Psoas muscle (tissue), 8 donors: Measurements from ENCODE around the gene SYT14. TPM values are rescaled to one million over a fixed set of nuclear protein-coding genes. Genes with fewer than 3 reads are reported as not detected.

Source experiments
- ATAC-seq, 4 donors: fragments of 200-7000 bp; cut with Tn5 transposase; one replicate each; pipeline ENCODE4 v1.9.1; 2020; ENCODE audit warnings: moderate library complexity in 3 of 4, mild to moderate bottlenecking in 2 of 4
- DNase-seq, 2 donors: peaks; one replicate each; pipeline ENCODE4 v3.0.0-alpha.2; 2020
- H3K27ac ChIP-seq: fragments of 200-600 bp; one replicate; pipeline ENCODE4 v1.8.0; 2022
- H3K27me3 ChIP-seq, 3 donors: fragments of 200-600 bp in 1 of 3; one replicate each; pipeline versions ENCODE4 v1.6.1 to v1.8.0; 2013 to 2022; ENCODE audit warnings: low read length in 2 of 3, mild to moderate bottlenecking in 2 of 3, moderate library complexity in 1 of 3; ENCODE audit not compliant: insufficient read depth in 3 of 3
- H3K36me3 ChIP-seq, 2 donors: fragments of 200-600 bp in 1 of 2; one replicate each; pipeline versions ENCODE4 v1.6.1 to v1.8.0; 2013 to 2022; ENCODE audit warnings: low read depth in 1 of 2, mild to moderate bottlenecking in 1 of 2, moderate library complexity in 1 of 2; ENCODE audit not compliant: insufficient read depth in 1 of 2
- H3K4me1 ChIP-seq: fragments of 200-600 bp; one replicate; pipeline ENCODE4 v1.8.0; 2022
- H3K4me3 ChIP-seq: fragments of 200-600 bp; one replicate; pipeline ENCODE4 v1.8.0; 2022; ENCODE audit warnings: mild to moderate bottlenecking
- H3K9me3 ChIP-seq: fragments of 200-600 bp; one replicate; pipeline ENCODE4 v1.8.0; 2022
- WGBS, 3 donors: extraction: QIAGEN DNeasy Blood & Tissue Kit; methylation state at CpG; one replicate each; pipeline versions ENCODE4 v1.1.6 to v1.1.7; 2013; 5-methylcytosine and 5-hydroxymethylcytosine counted together
- intact Hi-C, 2 donors: fragments of 100-400 bp; cut with DNase I; formaldehyde crosslinking; loops; one replicate each; pipeline versions ENCODE4 v1.11.0 to v1.14.2; 2022
- polyA plus RNA-seq, 3 donors: library from polyadenylated mRNA; stranded (reverse); fragments of 200-250 nt; gene quantifications; one replicate each; pipeline ENCODE4 v1.2.3, GENCODE V29; 2013
- total RNA-seq, 4 donors: library from RNA; stranded (reverse); fragmentation: NEBNext Ultra II Directional in 2 of 4; extraction: Animal tissue kit (Norgen Biotek cat#: 25700) in 2 of 4; gene quantifications; one replicate each; pipeline versions ENCODE4 v1.2.1 to v1.2.4, GENCODE V29; 2021 to 2023
- TF ChIP-seq, protein P1 (sequence below): fragments of 200-600 bp; IDR thresholded peaks from one replicate; pipeline ENCODE4 v1.8.0; 2022; ENCODE audit warnings: antibody characterized with exemption
- donor health status: healthy with polysubstance abuse.
- donor health status: DM: no; HTN: no; CAD: no; lungs with moderate emphysema.
- donor health status: Bipolar disorder and iron deficiency.
- donor health status: healthy.
- donor health status: DM: yes; HTN: yes; CAD: no.
- donor health status: DM: no; HTN: no; CAD: no.
- donor health status: DM: no; HTN: no; CAD: no.
- donor health status: DM: yes; HTN: yes; CAD: no.

Gene SYT14
- total and polyA plus RNA-seq, 7 donors = under 0.01 to 0.18 (median 0.04) TPM; not detected in 3

DNA sequence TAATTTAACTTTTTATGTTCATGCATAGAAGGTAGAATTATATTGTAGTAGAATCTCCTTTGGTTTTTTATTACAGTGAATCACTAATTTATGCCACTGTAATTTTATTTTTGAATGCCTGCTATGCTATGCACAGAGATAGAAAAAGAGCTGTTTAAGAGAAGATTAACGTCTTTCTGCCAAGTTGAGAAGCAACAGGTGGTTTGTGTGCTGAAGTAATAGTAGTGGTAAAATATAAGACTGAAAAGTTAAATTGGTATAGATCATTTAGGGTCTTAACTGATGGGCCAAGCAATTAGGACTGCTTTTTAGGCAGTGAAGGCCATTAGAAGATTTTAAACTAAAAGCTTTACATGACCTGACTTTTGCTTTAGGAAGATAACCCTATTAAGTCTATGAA is 115.1 kb downstream of the SYT14 start:
- 22 to 37% (median 29%) methylated on average over 1 of the region's 1 CpG for WGBS, 3 donors
- intact Hi-C loops = no loop called here
- Histone ChIP-seq H3K27me3 (no peaks in the 10 kb centered on the region), H3K36me3 (no peaks in the 10 kb centered on the region), H3K4me1 (no peaks in the 10 kb centered on the region), H3K4me3 (no peak overlapping the region), H3K27ac (no peak overlapping the region), H3K9me3 (no peaks in the 10 kb centered on the region)
- no peak for ATAC-seq
- DNase-seq = no peak
- TF ChIP-seq, protein P1, sequence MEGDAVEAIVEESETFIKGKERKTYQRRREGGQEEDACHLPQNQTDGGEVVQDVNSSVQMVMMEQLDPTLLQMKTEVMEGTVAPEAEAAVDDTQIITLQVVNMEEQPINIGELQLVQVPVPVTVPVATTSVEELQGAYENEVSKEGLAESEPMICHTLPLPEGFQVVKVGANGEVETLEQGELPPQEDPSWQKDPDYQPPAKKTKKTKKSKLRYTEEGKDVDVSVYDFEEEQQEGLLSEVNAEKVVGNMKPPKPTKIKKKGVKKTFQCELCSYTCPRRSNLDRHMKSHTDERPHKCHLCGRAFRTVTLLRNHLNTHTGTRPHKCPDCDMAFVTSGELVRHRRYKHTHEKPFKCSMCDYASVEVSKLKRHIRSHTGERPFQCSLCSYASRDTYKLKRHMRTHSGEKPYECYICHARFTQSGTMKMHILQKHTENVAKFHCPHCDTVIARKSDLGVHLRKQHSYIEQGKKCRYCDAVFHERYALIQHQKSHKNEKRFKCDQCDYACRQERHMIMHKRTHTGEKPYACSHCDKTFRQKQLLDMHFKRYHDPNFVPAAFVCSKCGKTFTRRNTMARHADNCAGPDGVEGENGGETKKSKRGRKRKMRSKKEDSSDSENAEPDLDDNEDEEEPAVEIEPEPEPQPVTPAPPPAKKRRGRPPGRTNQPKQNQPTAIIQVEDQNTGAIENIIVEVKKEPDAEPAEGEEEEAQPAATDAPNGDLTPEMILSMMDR = no peak

DNA sequence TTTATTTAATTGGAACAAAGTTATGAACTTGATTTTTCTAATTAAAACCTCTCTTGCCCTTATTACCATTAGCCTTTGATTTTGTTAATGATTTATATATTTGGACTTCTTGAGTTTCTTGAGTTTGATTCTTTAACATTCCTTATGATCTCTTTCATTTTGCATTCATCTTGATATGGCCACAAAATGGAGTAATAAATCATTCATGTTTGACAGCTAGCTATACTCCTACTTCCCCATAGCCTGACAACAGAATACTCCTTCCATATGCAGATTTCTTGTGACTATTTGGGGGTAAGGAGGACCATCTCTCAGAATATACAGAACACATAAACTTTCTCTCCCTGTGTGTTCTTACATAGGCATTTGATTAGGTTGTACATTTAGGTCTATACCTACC is 119.6 kb downstream of the SYT14 start:
- Histone ChIP-seq H3K27me3 (no peaks in the 10 kb centered on the region), H3K4me1 (no peaks in the 10 kb centered on the region), H3K36me3 (no peaks in the 10 kb centered on the region), H3K4me3 (no peak overlapping the region), H3K27ac (no peak overlapping the region), H3K9me3 (no peaks in the 10 kb centered on the region)
- no peak for DNase-seq
- TF ChIP-seq, protein P1 = no peak
- intact Hi-C loops = no loop called here
- no peak for ATAC-seq

- Histone ChIP-seq H3K4me3 (no peak overlapping the region), H3K27me3 (no peaks in the 10 kb centered on the region), H3K9me3 (no peaks in the 10 kb centered on the region), H3K27ac (no peak overlapping the region), H3K4me1 (no peaks in the 10 kb centered on the region), H3K36me3 (no peaks in the 10 kb centered on the region)
- DNase-seq (no peak), ATAC-seq (no peak)
- intact Hi-C loops = no loop called here
- TF ChIP-seq, protein P1 = no peak
- WGBS, 3 donors = 18 to 26% (median 21%) methylated on average over 1 of the region's 1 CpG
These were observed 124.0 kb downstream of the SYT14 start for GRCh38 chr1:210061992-210062391.

GRCh38 chr1:210070531-210070930 is 132.5 kb downstream of the SYT14 start:
- intact Hi-C loops = no loop called here
- no peak overlapping the region for H3K4me3 ChIP-seq

GRCh38 chr1:210072129-210072528 is 134.1 kb downstream of the SYT14 start:
- no peak overlapping the region for H3K4me3 ChIP-seq
- H3K9me3 ChIP-seq = no peaks in the 10 kb centered on the region
- no peaks in the 10 kb centered on the region for H3K27me3 ChIP-seq
- H3K36me3 ChIP-seq = no peaks in the 10 kb centered on the region
- intact Hi-C loops = no loop called here
- TF ChIP-seq, protein P1 = no peak
- no peaks in the 10 kb centered on the region for H3K4me1 ChIP-seq
- no peak for ATAC-seq
- DNase-seq = no peak
- H3K27ac ChIP-seq = no peak overlapping the region

More at GRCh38 chr1:210070531-210070930, 132.5 kb downstream of the SYT14 start:
- 75 to 81% (median 78%) methylated on average over 3 of the region's 3 CpGs for WGBS, 3 donors
- no peak for ATAC-seq
- Histone ChIP-seq H3K9me3 (no peaks in the 10 kb centered on the region), H3K27ac (no peak overlapping the region), H3K27me3 (no peaks in the 10 kb centered on the region), H3K4me1 (no peaks in the 10 kb centered on the region), H3K36me3 (no peaks in the 10 kb centered on the region)
- no peak for DNase-seq
- TF ChIP-seq, protein P1 = no peak
